Suppressor macrophage (primary cell): ENCODE data around the gene POLR2C.

Experiments used
- DNase-seq, 4 experiments: peaks; one replicate each; pipeline ENCODE4 v3.0.0-alpha.2; 2020 to 2022

Gene POLR2C

GRCh38 chr16:57452021-57452420 is 10.5 kb upstream of the POLR2C start:
- DNase-seq, result no peak

- peak; percentile 20 to 63 (median 48) for DNase-seq
Measured at GRCh38 chr16:57462978-57463362, 491 bp downstream of the POLR2C start.

- no peak for DNase-seq
Measured at GRCh38 chr16:57464523-57464922, 2.0 kb downstream of the POLR2C start.

- no peak for DNase-seq
Measured at GRCh38 chr16:57468346-57468745, 5.9 kb downstream of the POLR2C start.

- DNase-seq, result no peak
Measured at GRCh38 chr16:57469046-57469445, 6.6 kb downstream of the POLR2C start.

GRCh38 chr16:57469917-57470470 is 7.5 kb downstream of the POLR2C start:
- DNase-seq, result no peak

- DNase-seq, result peak; percentile 36 to 62 (median 55)
Measured at GRCh38 chr16:57470711-57471110, 8.2 kb downstream of the POLR2C start.

GRCh38 chr16:57471209-57471608 is 8.7 kb downstream of the POLR2C start:
- DNase-seq, result no peak

GRCh38 chr16:57471852-57472664 is 9.6 kb downstream of the POLR2C start:
- DNase-seq, result no peak

GRCh38 chr16:57472665-57473060 is 10.2 kb downstream of the POLR2C start:
- no peak for DNase-seq

- DNase-seq, result no peak
Measured at GRCh38 chr16:57473176-57473840, 10.8 kb downstream of the POLR2C start.

- DNase-seq, result no peak
Measured at GRCh38 chr16:57473906-57474305, 11.4 kb downstream of the POLR2C start.

GRCh38 chr16:57474671-57475661 is 12.5 kb downstream of the POLR2C start:
- DNase-seq, result no peak

- DNase-seq, result peak; percentile 51 to 68 (median 59)
Measured at GRCh38 chr16:57475711-57476339, 13.3 kb downstream of the POLR2C start.

GRCh38 chr16:57476546-57477410 is 14.3 kb downstream of the POLR2C start:
- no peak for DNase-seq

- DNase-seq, result no peak
Measured at GRCh38 chr16:57477531-57478202, 15.2 kb downstream of the POLR2C start.

- DNase-seq, result peak in 1 of 4 experiments; percentile 16
Measured at GRCh38 chr16:57478396-57479204, 16.1 kb downstream of the POLR2C start.

- DNase-seq, result no peak
Measured at GRCh38 chr16:57479205-57479975, 16.9 kb downstream of the POLR2C start.
